Activated naive CD8-positive, alpha-beta T cell treated with anti-CD3 and anti-CD28 coated beads, Interleukin-2, amount 10 ng/mL, durations not matched to agents 7 days and 5 days (primary cell): Measurements from ENCODE around the gene WDR13. TPM values are rescaled to one million over a fixed set of nuclear protein-coding genes. Genes with fewer than 3 reads are reported as not detected.

Experiments used
- ATAC-seq: fragments of 150-1000 bp; cut with Tn5 transposase; one replicate; pipeline ENCODE4 v1.10.0; 2021; ENCODE audit warnings: low read depth, moderate library complexity
- POLR2A ChIA-PET: fragments of 350-600 bp; sonication (Branson Sonifier 250); formaldehyde crosslinking; loops from one replicate; lab custom pipeline; 2021; ENCODE audit warnings: antibody characterized with exemption; lab: Charles Lee
- DNase-seq: peaks from one replicate; pipeline ENCODE4 v3.0.0; 2021
- H3K27ac Mint-ChIP-seq: one replicate; pipeline ENCODE4 v1.8.0; 2022; ENCODE audit warnings: mild to moderate bottlenecking, mixed read lengths
- H3K27me3 Mint-ChIP-seq: one replicate; pipeline ENCODE4 v1.8.0; 2022; ENCODE audit warnings: mild to moderate bottlenecking, moderate library complexity, mixed read lengths
- H3K36me3 Mint-ChIP-seq: one replicate; pipeline ENCODE4 v1.8.0; 2021; ENCODE audit warnings: mild to moderate bottlenecking, mixed read lengths
- H3K4me1 Mint-ChIP-seq: one replicate; pipeline ENCODE4 v1.8.0; 2021; ENCODE audit warnings: mixed read lengths
- H3K4me3 Mint-ChIP-seq: one replicate; pipeline ENCODE4 v1.8.0; 2022; ENCODE audit warnings: mild to moderate bottlenecking, moderate library complexity, mixed read lengths
- H3K9me3 Mint-ChIP-seq: one replicate; pipeline ENCODE4 v1.8.0; 2021; ENCODE audit warnings: mixed read lengths
- total RNA-seq, 2 experiments: library from RNA; stranded (reverse); gene quantifications; one replicate each; pipeline ENCODE4 v1.2.3, GENCODE V29; 2021

Gene WDR13
- total RNA-seq, 2 experiments from 2014 or later, result 45.6 to 52.0 TPM

DNA sequence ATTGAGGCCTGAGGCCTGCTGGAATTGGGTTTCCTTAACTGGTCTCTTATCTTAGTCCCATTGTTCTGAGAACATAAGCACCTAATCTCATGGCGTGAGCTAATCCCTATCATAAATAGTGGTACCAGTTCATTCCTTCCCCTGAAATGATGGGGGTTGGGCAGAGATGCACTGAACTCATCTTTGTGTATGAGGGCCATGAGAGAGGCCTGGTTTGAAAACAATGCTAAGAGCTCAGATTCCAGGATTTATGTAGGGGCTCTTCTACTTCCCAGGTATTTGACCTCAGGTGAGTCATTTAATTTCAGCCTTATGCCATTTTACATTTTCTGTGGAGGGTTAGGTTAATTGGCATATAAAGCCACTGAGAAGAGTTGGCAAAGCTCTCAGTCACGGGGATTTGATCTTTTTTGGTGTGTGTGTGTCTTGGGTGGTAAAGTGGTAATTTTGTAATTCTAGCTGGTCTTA, 18.6 kb upstream of the WDR13 start:
- Mint-ChIP-seq H3K27ac (no peak overlapping the region), H3K4me1 (peaks cover 10% of the 10 kb centered on the region), H3K9me3 (no peaks in the 10 kb centered on the region), H3K36me3 (peaks cover 20% of the 10 kb centered on the region), H3K27me3 (no peaks in the 10 kb centered on the region), H3K4me3 (no peak overlapping the region)
- no peak for ATAC-seq
- POLR2A ChIA-PET, result no interaction called here
- DNase-seq, result no peak

DNA sequence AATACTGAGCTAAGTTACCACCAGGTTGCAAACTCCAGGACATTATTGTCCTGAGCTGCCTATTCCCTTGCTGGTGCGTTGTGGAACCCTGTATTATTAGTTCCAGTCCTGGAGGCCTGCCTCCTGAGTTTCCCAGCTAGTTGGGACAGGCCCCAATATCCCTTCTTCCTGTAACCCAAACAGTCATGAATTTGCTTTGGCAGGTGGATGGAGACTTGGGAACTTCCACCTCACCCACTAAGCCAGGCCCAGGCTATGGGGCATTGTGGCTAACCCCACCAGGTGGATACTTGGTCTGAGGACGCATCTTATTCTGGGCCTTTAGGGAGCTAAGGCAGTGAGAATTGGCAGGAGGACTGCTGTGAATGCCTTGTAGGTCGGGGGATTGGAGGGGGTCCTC, 18.0 kb upstream of the WDR13 start:
- no peaks in the 10 kb centered on the region for H3K27me3 Mint-ChIP-seq
- ATAC-seq (no peak), DNase-seq (no peak)
- no peak overlapping the region for H3K27ac Mint-ChIP-seq
- no peak overlapping the region for H3K4me3 Mint-ChIP-seq
- H3K36me3 Mint-ChIP-seq, result peaks cover 20% of the 10 kb centered on the region
- POLR2A ChIA-PET, result no interaction called here
- H3K4me1 Mint-ChIP-seq, result peaks cover 6% of the 10 kb centered on the region
- H3K9me3 Mint-ChIP-seq, result no peaks in the 10 kb centered on the region

DNA sequence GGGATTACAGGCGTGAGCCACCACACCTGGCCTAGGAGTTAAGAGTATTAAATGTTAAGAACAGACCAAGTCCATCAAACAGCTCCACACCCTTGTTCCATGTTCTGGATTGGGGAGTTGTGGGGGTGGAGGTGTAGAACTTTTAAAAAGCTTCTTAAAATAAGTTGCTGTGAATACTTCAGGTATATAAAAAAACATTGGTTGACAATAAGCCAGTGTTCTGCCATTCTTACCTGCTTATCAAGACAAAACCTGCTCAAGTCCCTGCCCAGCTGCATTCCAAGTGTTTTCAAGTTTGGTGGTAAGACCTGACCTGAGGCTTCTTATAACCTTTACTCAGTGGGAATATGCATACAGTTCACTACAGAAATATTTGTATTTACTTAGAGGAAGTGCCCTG, 16.6 kb upstream of the WDR13 start:
- DNase-seq (no peak), ATAC-seq (no peak)
- Mint-ChIP-seq H3K36me3 (peaks cover 12% of the 10 kb centered on the region), H3K27me3 (no peaks in the 10 kb centered on the region), H3K27ac (no peak overlapping the region), H3K4me1 (peaks cover 6% of the 10 kb centered on the region), H3K9me3 (no peaks in the 10 kb centered on the region), H3K4me3 (no peak overlapping the region)
- POLR2A ChIA-PET, result no interaction called here

DNA sequence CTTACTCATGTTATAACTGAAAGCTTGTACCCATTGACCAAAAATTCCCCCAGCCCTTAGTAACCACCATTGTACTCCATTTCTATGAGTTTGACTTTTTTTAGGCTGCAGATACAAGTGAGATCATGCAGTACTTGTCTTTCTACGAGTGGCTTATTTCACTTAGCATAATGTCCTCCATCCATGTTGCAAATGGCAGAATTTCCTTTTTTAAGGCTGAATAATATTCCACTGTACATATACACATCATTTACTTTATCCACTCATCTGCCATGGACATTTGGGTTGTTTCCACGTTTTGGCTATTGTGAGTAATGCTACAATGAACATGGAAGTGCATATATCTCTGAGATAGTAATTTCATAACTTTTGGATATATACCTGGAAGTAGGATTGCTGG, 12.6 kb upstream of the WDR13 start:
- POLR2A ChIA-PET, result no interaction called here
- Mint-ChIP-seq H3K27ac (no peak overlapping the region), H3K9me3 (no peaks in the 10 kb centered on the region), H3K27me3 (no peaks in the 10 kb centered on the region), H3K36me3 (peaks cover under 1% of the 10 kb centered on the region), H3K4me3 (no peak overlapping the region), H3K4me1 (peaks cover 3% of the 10 kb centered on the region)
- ATAC-seq (no peak), DNase-seq (no peak)

DNA sequence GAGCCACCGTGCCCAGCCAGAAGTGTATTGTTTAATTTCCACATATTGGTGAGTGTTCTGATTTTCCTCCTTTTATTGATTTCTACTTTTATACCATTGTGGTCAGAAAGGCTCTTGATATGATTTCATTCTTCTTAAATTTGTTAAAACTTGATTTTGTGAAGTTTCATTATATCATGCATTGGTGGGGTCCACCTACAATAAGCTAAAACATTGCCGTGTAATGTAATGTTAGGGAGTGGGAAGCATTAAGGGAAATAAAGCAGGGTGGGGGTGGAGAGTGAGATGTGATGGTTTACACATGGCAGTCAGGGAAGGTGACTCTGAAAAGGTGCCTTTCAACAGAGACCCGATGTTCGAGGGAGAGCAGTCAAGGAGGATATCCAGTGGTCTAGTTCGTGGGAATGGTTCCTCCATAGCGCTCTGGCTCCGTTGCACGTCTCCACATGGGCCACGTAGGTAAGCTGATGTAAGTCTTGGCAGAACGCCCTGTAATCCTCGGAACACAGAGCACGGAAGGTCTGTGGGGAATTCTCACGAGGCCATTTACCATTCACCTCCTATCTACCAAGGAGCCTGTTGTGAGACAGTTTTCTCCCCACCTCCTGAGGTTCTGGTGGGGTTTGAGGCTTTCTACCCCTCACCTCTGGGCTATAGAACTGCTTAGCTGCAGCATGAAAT, 7.7 kb upstream of the WDR13 start:
- no peaks in the 10 kb centered on the region for H3K36me3 Mint-ChIP-seq
- no peak overlapping the region for H3K4me3 Mint-ChIP-seq
- ATAC-seq (no peak), DNase-seq (no peak)
- H3K27me3 Mint-ChIP-seq, result no peaks in the 10 kb centered on the region
- H3K9me3 Mint-ChIP-seq, result no peaks in the 10 kb centered on the region
- POLR2A ChIA-PET, result interaction anchor here (0.6 kb wide), 1 partner anchor 26 kb away, joined by 3 read pairs; no protein-coding TSS in a partner anchor
- H3K27ac Mint-ChIP-seq, result no peak overlapping the region
- H3K4me1 Mint-ChIP-seq, result peaks cover 2% of the 10 kb centered on the region

DNA sequence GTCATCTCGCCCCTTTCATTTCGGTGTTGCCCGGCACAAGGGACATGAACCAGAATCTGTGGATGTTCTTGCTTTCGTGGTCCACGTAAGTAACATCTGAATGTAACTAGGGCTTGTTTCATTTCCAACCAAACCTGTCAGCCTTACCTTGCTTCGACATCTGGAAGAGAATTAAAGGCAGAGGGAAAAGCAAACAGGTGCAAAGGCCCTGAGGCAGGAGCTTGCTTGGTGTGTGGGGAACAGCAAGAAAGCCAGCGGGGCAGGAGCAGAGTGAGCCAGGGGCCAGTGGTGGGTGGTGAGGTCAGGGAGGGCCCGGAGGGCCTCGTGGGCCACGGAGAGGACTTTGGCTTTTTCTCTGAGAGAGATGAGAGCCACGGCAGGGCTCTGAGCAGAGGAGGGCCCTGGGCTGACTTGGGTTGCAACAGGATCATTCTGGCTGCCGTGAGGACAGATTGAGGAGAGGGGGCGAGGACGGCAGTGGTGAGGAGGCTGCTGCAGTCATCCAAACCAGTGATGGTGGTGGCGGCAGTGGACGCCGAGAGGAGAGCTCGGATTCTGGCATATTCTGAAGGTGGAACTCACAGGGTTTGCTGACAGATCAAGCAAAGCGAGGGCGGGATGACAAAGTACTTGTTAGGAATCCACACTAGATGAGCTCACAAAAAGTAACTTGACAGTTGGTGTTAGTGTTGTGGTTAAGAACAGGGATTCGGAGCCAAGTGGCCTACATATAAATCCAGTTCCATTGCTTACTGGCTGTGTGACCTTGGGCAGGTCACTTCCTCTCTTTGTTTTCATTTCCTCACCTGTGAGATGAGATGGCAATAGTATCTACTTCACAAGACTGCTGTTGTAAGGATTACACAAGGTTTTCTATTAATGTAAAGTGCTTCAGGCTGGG, 6.8 kb upstream of the WDR13 start:
- Mint-ChIP-seq H3K27ac (no peak overlapping the region), H3K4me3 (no peak overlapping the region), H3K27me3 (no peaks in the 10 kb centered on the region), H3K9me3 (no peaks in the 10 kb centered on the region), H3K4me1 (peaks cover 2% of the 10 kb centered on the region), H3K36me3 (no peaks in the 10 kb centered on the region)
- ATAC-seq, result no peak
- no peak for DNase-seq
- POLR2A ChIA-PET, result interaction anchor here (1.0 kb wide), 1 partner anchor 16 kb away, joined by 4 read pairs; the partner anchor contains the start of gene RBM3

DNA sequence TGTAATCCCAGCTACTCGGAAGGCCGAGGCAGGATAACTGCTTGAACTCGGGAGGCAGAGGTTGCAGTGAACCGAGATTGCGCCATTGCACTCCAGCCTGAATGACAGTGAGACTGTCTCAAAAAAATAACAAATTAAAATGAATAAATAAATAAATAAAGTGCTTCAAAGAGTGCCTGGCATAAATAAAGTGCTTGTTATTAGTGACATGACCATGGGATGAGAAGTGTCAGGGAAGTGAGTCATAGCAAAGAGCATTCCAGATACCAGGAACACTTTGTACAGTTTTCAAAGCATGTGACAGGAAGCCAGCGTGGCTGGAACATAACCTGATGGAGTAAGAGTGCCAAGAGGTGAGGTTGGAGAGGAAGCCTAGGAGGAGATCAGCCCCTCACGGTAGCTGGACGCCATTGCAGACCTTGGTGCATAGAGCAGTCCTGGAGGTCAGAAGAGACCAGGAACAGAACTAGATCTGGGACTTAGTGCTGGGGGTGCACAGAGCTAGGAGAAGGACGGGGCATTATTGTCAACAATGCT, 6.0 kb upstream of the WDR13 start:
- Mint-ChIP-seq H3K9me3 (no peaks in the 10 kb centered on the region), H3K36me3 (no peaks in the 10 kb centered on the region), H3K4me3 (no peak overlapping the region), H3K27me3 (no peaks in the 10 kb centered on the region), H3K27ac (no peak overlapping the region), H3K4me1 (peaks cover 2% of the 10 kb centered on the region)
- POLR2A ChIA-PET, result interaction anchor here (0.5 to 1.0 kb wide), 2 partner anchors 9 to 17 kb away, joined by 3 to 4 read pairs; partner anchors contain the start of gene RBM3
- DNase-seq (no peak), ATAC-seq (no peak)

DNA sequence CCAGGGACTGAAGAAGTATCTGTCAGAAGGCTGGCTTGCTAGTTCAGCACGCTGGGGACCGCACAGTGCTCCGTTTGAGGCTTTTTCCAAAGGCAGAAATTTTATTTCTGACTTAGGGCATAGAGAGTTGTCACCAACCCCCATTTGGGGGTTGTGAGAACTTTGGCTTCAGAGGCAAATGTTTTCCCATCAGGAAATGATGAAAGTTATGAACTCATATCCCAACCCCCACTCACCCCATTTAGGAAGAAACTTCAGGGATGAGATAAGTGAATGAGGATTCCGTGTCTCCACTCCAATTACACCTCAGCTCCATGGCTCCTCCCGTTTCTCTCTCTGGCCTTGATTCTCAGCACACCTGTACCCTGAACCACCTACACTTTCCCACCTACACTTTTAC, 4.3 kb upstream of the WDR13 start:
- Mint-ChIP-seq H3K9me3 (no peaks in the 10 kb centered on the region), H3K27ac (no peak overlapping the region), H3K27me3 (no peaks in the 10 kb centered on the region), H3K36me3 (no peaks in the 10 kb centered on the region), H3K4me3 (no peak overlapping the region), H3K4me1 (peaks cover 6% of the 10 kb centered on the region)
- DNase-seq (no peak), ATAC-seq (no peak)
- POLR2A ChIA-PET, result no interaction called here

DNA sequence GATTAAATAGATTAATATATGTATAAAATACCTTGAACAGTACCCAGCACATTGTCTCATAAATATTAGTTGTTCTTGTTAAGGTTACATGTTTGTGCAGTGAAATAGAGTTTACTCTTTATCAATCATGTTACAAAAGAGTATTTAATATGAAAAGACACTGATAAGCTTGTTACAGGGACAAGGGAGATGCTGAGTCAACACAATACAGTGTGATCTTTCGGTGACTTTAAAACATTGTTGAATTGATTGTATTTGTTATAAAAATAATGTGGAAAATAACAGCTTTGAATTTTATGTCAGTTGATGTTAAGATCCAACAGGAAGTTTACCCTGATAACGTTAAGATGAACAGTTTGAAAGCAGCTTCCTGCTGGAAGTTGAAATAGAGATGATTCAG, 1.4 kb upstream of the WDR13 start:
- POLR2A ChIA-PET, result interaction anchor here (1.0 kb wide), 1 partner anchor 22 kb away, joined by 3 read pairs; the partner anchor contains the start of gene RBM3
- Mint-ChIP-seq H3K4me1 (peaks cover 7% of the 10 kb centered on the region), H3K36me3 (no peaks in the 10 kb centered on the region), H3K4me3 (no peak overlapping the region), H3K9me3 (no peaks in the 10 kb centered on the region), H3K27ac (no peak overlapping the region), H3K27me3 (no peaks in the 10 kb centered on the region)
- DNase-seq (no peak), ATAC-seq (no peak)

DNA sequence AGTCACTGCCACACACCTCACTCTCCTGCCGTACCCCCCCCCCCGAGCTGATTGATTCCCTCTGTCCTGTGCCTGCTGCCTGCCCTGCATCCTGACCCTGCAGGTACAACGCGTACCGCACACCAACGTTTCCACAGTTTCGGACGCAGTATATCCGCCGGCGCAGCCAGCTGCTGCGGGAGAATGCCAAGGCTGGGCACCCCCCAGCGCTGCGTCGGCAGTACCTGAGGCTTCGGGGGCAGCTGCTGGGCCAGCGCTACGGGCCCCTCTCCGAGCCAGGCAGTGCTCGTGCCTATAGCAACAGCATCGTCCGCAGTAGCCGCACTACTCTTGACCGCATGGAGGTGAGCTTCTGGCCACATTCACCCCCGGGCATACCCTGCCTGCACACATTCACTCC, 1.3 kb downstream of the WDR13 start:
- H3K4me3 Mint-ChIP-seq, result peak overlapping the region; percentile 98
- peak overlapping the region; percentile 99 for H3K27ac Mint-ChIP-seq
- H3K9me3 Mint-ChIP-seq, result no peaks in the 10 kb centered on the region
- POLR2A ChIA-PET, result interaction anchor here (1.0 to 1.6 kb wide), 3 partner anchors 25 to 203 kb away, joined by 4 to 11 read pairs (median 5); partner anchors contain the start of genes HDAC6 and RBM3
- ATAC-seq (no peak), DNase-seq (no peak)
- peaks cover 7% of the 10 kb centered on the region for H3K4me1 Mint-ChIP-seq
- H3K36me3 Mint-ChIP-seq, result no peaks in the 10 kb centered on the region
- H3K27me3 Mint-ChIP-seq, result no peaks in the 10 kb centered on the region

DNA sequence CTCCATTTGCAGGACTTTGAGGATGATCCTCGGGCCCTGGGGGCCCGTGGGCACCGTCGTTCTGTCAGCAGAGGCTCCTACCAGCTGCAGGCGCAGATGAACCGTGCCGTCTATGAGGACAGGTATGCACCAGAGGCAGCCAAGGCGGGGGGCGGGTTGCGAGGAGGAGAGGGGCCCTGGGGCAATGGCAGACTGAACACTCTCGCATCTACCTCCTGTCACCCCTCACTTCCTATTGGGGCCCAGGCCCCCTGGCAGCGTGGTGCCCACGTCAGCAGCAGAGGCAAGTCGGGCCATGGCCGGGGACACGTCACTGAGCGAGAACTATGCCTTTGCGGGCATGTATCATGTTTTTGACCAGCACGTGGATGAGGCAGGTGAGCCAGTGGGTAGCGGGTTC, 2.0 kb downstream of the WDR13 start:
- Mint-ChIP-seq H3K27me3 (no peaks in the 10 kb centered on the region), H3K27ac (no peak overlapping the region), H3K9me3 (no peaks in the 10 kb centered on the region), H3K4me1 (peaks cover 7% of the 10 kb centered on the region), H3K4me3 (no peak overlapping the region), H3K36me3 (no peaks in the 10 kb centered on the region)
- DNase-seq (no peak), ATAC-seq (no peak)
- POLR2A ChIA-PET, result no interaction called here

DNA sequence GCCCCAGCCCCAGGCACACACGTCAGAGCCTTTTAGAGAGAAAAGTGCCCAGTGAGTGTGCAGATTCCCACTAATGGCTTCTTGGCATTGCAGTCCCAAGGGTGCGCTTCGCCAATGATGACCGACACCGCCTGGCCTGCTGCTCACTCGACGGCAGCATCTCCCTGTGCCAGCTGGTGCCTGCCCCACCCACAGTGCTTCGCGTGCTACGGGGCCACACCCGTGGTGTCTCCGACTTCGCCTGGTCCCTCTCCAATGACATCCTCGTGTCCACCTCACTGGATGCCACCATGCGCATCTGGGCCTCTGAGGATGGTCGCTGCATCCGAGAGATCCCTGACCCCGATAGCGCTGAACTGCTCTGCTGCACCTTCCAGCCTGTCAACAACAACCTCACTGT, 2.9 kb downstream of the WDR13 start:
- Mint-ChIP-seq H3K4me3 (no peak overlapping the region), H3K27ac (no peak overlapping the region), H3K4me1 (peaks cover 7% of the 10 kb centered on the region), H3K27me3 (no peaks in the 10 kb centered on the region), H3K36me3 (no peaks in the 10 kb centered on the region), H3K9me3 (no peaks in the 10 kb centered on the region)
- POLR2A ChIA-PET, result no interaction called here
- ATAC-seq (no peak), DNase-seq (no peak)

DNA sequence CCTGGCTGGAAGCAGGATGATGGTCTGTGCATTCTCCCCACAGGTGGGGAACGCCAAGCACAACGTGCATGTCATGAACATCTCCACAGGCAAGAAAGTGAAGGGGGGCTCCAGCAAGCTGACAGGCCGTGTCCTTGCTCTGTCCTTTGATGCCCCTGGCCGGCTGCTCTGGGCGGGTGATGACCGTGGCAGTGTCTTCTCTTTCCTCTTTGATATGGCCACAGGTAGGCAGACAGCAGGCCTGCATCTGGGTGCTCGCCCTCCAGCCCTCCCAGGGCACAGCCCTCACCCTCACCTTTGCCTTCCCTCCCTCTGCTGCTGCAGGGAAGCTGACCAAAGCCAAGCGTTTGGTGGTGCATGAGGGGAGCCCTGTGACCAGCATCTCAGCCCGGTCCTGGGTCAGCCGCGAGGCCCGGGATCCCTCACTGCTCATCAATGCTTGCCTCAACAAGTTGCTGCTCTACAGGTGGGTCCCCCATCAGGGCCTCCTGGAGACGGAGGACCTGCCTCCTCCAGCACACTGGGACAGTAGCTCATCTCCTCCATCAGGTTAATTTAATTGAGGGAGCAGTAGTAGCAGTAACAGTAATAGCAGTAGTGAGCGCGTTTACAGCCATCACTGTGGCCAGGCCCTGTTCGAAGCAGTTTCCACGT, 4.6 kb downstream of the WDR13 start:
- H3K36me3 Mint-ChIP-seq, result no peaks in the 10 kb centered on the region
- no peaks in the 10 kb centered on the region for H3K9me3 Mint-ChIP-seq
- no peaks in the 10 kb centered on the region for H3K27me3 Mint-ChIP-seq
- DNase-seq (no peak), ATAC-seq (no peak)
- H3K4me1 Mint-ChIP-seq, result peaks cover 7% of the 10 kb centered on the region
- H3K4me3 Mint-ChIP-seq, result no peak overlapping the region
- H3K27ac Mint-ChIP-seq, result no peak overlapping the region
- POLR2A ChIA-PET, result no interaction called here
